ENCODE measurements around the gene SLC25A6.

Gene SLC25A6

GRCh38 chrX:1400049-1400448 is 8.1 kb upstream of the SLC25A6 start:
- Histone ChIP-seq H3K4me3 (ENCODE audit: low read depth, low read length, poor library complexity, severe bottlenecking) (no peak overlapping the region), H3F3A (ENCODE audit: insufficient read depth, low read length) (no peaks in the 10 kb centered on the region), H2AFZ (ENCODE audit: low read length) (no peak overlapping the region), H3K27me3 (ENCODE audit: insufficient read depth, low read length) (no peaks in the 10 kb centered on the region), H3K4me1 (ENCODE audit: insufficient read depth, low read length, severe bottlenecking) (peaks cover 5% of the 10 kb centered on the region), H3K36me3 (ENCODE audit: insufficient read depth, low read length) (peaks cover 95% of the 10 kb centered on the region), H4K20me1 (ENCODE audit: insufficient read depth, low read length) (no peaks in the 10 kb centered on the region), H3K9ac (ENCODE audit: low read length) (no peak overlapping the region), H3K9me2 (ENCODE audit: low read depth, low read length) (no peaks in the 10 kb centered on the region), H3K27ac (ENCODE audit: low read depth, low read length, poor library complexity, severe bottlenecking) (no peak overlapping the region), H3K79me2 (ENCODE audit: insufficient read depth, low read length) (no peaks in the 10 kb centered on the region), H3K9me3 (ENCODE audit: low read length) (no peaks in the 10 kb centered on the region), H3K4me2 (ENCODE audit: low read length) (no peak overlapping the region)
- TF ChIP-seq EZH2 (IDR thresholded peaks at IDR 0.05; ENCODE audit: borderline replicate concordance, low read length) (no peak), CTCF (IDR thresholded peaks at IDR 0.05; ENCODE audit: low read length) (no peak)

- Histone ChIP-seq H3K27ac (ENCODE audit: low read depth, low read length, poor library complexity, severe bottlenecking) (no peak overlapping the region), H3K9me2 (ENCODE audit: low read depth, low read length) (no peaks in the 10 kb centered on the region), H4K20me1 (ENCODE audit: insufficient read depth, low read length) (no peaks in the 10 kb centered on the region), H3K9ac (ENCODE audit: low read length) (no peak overlapping the region), H3K4me2 (ENCODE audit: low read length) (no peak overlapping the region), H3K79me2 (ENCODE audit: insufficient read depth, low read length) (peaks cover 7% of the 10 kb centered on the region; the same call in 1 of the 2 replicates), H3K9me3 (ENCODE audit: low read length) (no peaks in the 10 kb centered on the region), H3K36me3 (ENCODE audit: insufficient read depth, low read length) (peaks cover 88% of the 10 kb centered on the region), H3F3A (ENCODE audit: insufficient read depth, low read length) (no peaks in the 10 kb centered on the region), H3K4me3 (ENCODE audit: low read depth, low read length, poor library complexity, severe bottlenecking) (no peak overlapping the region), H2AFZ (ENCODE audit: low read length) (no peak overlapping the region), H3K27me3 (ENCODE audit: insufficient read depth, low read length) (no peaks in the 10 kb centered on the region), H3K4me1 (ENCODE audit: insufficient read depth, low read length, severe bottlenecking) (peaks cover 17% of the 10 kb centered on the region)
- TF ChIP-seq EZH2 (IDR thresholded peaks at IDR 0.05; ENCODE audit: borderline replicate concordance, low read length) (no peak), CTCF (IDR thresholded peaks at IDR 0.05; ENCODE audit: low read length) (no peak)
Observed at GRCh38 chrX:1398431-1399340, 6.8 kb upstream of the SLC25A6 start.

- no peak for TF ChIP-seq EZH2 (IDR thresholded peaks at IDR 0.05; ENCODE audit: borderline replicate concordance, low read length)
- Histone ChIP-seq H3K4me1 (ENCODE audit: insufficient read depth, low read length, severe bottlenecking) (peaks cover 25% of the 10 kb centered on the region), H3F3A (ENCODE audit: insufficient read depth, low read length) (no peaks in the 10 kb centered on the region), H3K27ac (ENCODE audit: low read depth, low read length, poor library complexity, severe bottlenecking) (no peak overlapping the region), H3K9me3 (ENCODE audit: low read length) (no peaks in the 10 kb centered on the region), H3K4me3 (ENCODE audit: low read depth, low read length, poor library complexity, severe bottlenecking) (no peak overlapping the region), H3K4me2 (ENCODE audit: low read length) (no peak overlapping the region), H3K9me2 (ENCODE audit: low read depth, low read length) (no peaks in the 10 kb centered on the region), H3K79me2 (ENCODE audit: insufficient read depth, low read length) (peaks cover 16% of the 10 kb centered on the region), H4K20me1 (ENCODE audit: insufficient read depth, low read length) (no peaks in the 10 kb centered on the region), H2AFZ (ENCODE audit: low read length) (no peak overlapping the region), H3K36me3 (ENCODE audit: insufficient read depth, low read length) (peaks cover 78% of the 10 kb centered on the region), H3K27me3 (ENCODE audit: insufficient read depth, low read length) (no peaks in the 10 kb centered on the region), H3K9ac (ENCODE audit: low read length) (no peak overlapping the region)
Observed at GRCh38 chrX:1397441-1398270, 5.7 kb upstream of the SLC25A6 start.

Measured in OCI-LY1 (cell line).